IMR-90 (cell line): ENCODE results near the gene GREB1L. TPM values are rescaled to one million over a fixed set of nuclear protein-coding genes. Genes with fewer than 3 reads are reported as not detected.
A peak's percentile ranks its signal among the peaks of the same experiment; 100 is the strongest.

ENCODE experiments used
- ATAC-seq: fragments of 200-7000 bp; cut with Tn5 transposase; 2 replicates; pipeline ENCODE4 v1.9.1; 2020; ENCODE audit warnings: low read depth, mild to moderate bottlenecking, moderate library complexity
- BruUV-seq: library from RNA; stranded (reverse); fragments of 400-500 nt; replicated peaks from 2 replicates; lab custom pipeline; 2021; lab: Mats Ljungman, UMichigan
- CTCF ChIA-PET: fragments of 300-600 bp; formaldehyde crosslinking; extraction: SDS; loops from one replicate; lab custom pipeline; 2021; ENCODE audit warnings: antibody characterized with exemption; lab: Yijun Ruan, JAX
- POLR2A ChIA-PET: fragments of 300-600 bp; sonication (Branson Sonifier 250); formaldehyde crosslinking; loops from one replicate; lab custom pipeline; 2022; ENCODE audit warnings: antibody characterized with exemption; ENCODE audit not compliant: unreplicated experiment; lab: Charles Lee
- DNase-seq: peaks from one replicate; pipeline ENCODE4 v3.0.0; 2013
- H2AFZ ChIP-seq: replicated peaks from 2 replicates; pipeline ENCODE3; 2013; ENCODE audit warnings: low read length, mild to moderate bottlenecking; ENCODE audit not compliant: poor library complexity
- H2AK5ac ChIP-seq: 2 replicates; pipeline ENCODE4 v1.6.1; 2013; ENCODE audit warnings: low read depth, low read length, inconsistent platforms
- H2AK9ac ChIP-seq: replicated peaks from 2 replicates; pipeline ENCODE3; 2013; ENCODE audit warnings: mild to moderate bottlenecking, low read depth, low read length, moderate library complexity; ENCODE audit not compliant: poor library complexity
- H2BK120ac ChIP-seq: 2 replicates; pipeline ENCODE4 v1.6.1; 2013; ENCODE audit warnings: low read depth, low read length, inconsistent platforms
- H2BK15ac ChIP-seq: 3 replicates; pipeline ENCODE4 v1.6.1; 2013; ENCODE audit warnings: low read depth, low read length, inconsistent platforms
- H2BK20ac ChIP-seq: 2 replicates; pipeline ENCODE4 v1.6.1; 2013; ENCODE audit warnings: low read depth, mild to moderate bottlenecking, inconsistent platforms, low read length, moderate library complexity
- H2BK5ac ChIP-seq: 2 replicates; pipeline ENCODE4 v1.6.1; 2013; ENCODE audit warnings: mild to moderate bottlenecking, low read depth, low read length, inconsistent platforms; ENCODE audit not compliant: poor library complexity, severe bottlenecking
- H3K14ac ChIP-seq: replicated peaks from 2 replicates; pipeline ENCODE4 v1.6.1; 2013; ENCODE audit warnings: low read depth, low read length, inconsistent platforms
- H3K18ac ChIP-seq: 2 replicates; pipeline ENCODE4 v1.6.1; 2013; ENCODE audit warnings: low read depth, low read length, control low read depth
- H3K23ac ChIP-seq: 2 replicates; pipeline ENCODE4 v1.6.1; 2013; ENCODE audit warnings: low read depth, low read length, inconsistent platforms
- H3K27ac ChIP-seq: 2 replicates; pipeline ENCODE4 v1.5.1; 2013; ENCODE audit warnings: mild to moderate bottlenecking, control low read depth, low read length; ENCODE audit not compliant: insufficient read depth
- H3K27me3 ChIP-seq: 2 replicates; pipeline ENCODE4 v1.6.1; 2013; ENCODE audit warnings: low read length; ENCODE audit not compliant: control insufficient read depth, insufficient read depth
- H3K36me3 ChIP-seq: 2 replicates; pipeline ENCODE4 v1.6.1; 2013; ENCODE audit warnings: low read length, mixed read lengths; ENCODE audit not compliant: control insufficient read depth, insufficient read depth
- H3K4ac ChIP-seq: 2 replicates; pipeline ENCODE4 v1.6.1; 2013; ENCODE audit warnings: low read depth, low read length, inconsistent platforms
- H3K4me1 ChIP-seq: 2 replicates; pipeline ENCODE4 v1.6.1; 2013; ENCODE audit warnings: low read length, mixed read lengths; ENCODE audit not compliant: control insufficient read depth, insufficient read depth
- H3K4me2 ChIP-seq: 2 replicates; pipeline ENCODE4 v1.6.1; 2013; ENCODE audit warnings: low read depth, mild to moderate bottlenecking, control low read depth, low read length, moderate library complexity
- H3K4me3 ChIP-seq: 2 replicates; pipeline ENCODE4 v1.5.1; 2013; ENCODE audit warnings: low read depth, mild to moderate bottlenecking, control low read depth, low read length, moderate library complexity; ENCODE audit not compliant: insufficient read depth
- H3K56ac ChIP-seq: 2 replicates; pipeline ENCODE4 v1.6.1; 2013; ENCODE audit warnings: low read length, inconsistent platforms; ENCODE audit not compliant: insufficient read depth; ENCODE audit errors: extremely low read depth
- H3K79me1 ChIP-seq, 2 experiments: 2 replicates each; pipeline ENCODE4 v1.6.1; 2013; ENCODE audit warnings: low read length in 2 of 2, inconsistent platforms in 1 of 2, low read depth in 1 of 2
- H3K9ac ChIP-seq: 2 replicates; pipeline ENCODE4 v1.6.1; 2013; ENCODE audit warnings: low read depth, low read length, control low read depth
- H3K9me1 ChIP-seq: 2 replicates; pipeline ENCODE4 v1.6.1; 2013; ENCODE audit warnings: low read length, inconsistent platforms; ENCODE audit not compliant: insufficient read depth
- H3K9me3 ChIP-seq: 2 replicates; pipeline ENCODE4 v1.6.1; 2013; ENCODE audit warnings: low read length; ENCODE audit not compliant: control insufficient read depth, insufficient read depth
- H4K20me1 ChIP-seq: 2 replicates; pipeline ENCODE4 v1.6.1; 2013; ENCODE audit warnings: low read length, inconsistent platforms; ENCODE audit not compliant: insufficient read depth
- H4K5ac ChIP-seq: 2 replicates; pipeline ENCODE4 v1.6.1; 2013; ENCODE audit warnings: mild to moderate bottlenecking, low read depth, low read length, control low read depth
- H4K8ac ChIP-seq, 2 experiments: 2 replicates each; pipeline ENCODE4 v1.6.1; 2013; ENCODE audit warnings: low read depth in 2 of 2, low read length in 2 of 2, control low read depth in 1 of 2, inconsistent platforms in 1 of 2
- H4K91ac ChIP-seq: 2 replicates; pipeline ENCODE4 v1.6.1; 2013; ENCODE audit warnings: low read depth, low read length, inconsistent platforms; ENCODE audit not compliant: insufficient read depth
- MAZ ChIP-seq: IDR thresholded peaks from 2 replicates; pipeline ENCODE4 v1.6.1; 2012; ENCODE audit warnings: low read depth, mild to moderate bottlenecking, low read length, improper control_type of control experiment, moderate library complexity, borderline replicate concordance
- NFE2L2 ChIP-seq: fragments of 150-350 bp; IDR thresholded peaks from 2 replicates; pipeline ENCODE4 v1.6.1; 2016; ENCODE audit warnings: low read depth, mild to moderate bottlenecking, low read length
- RAD21 ChIP-seq: IDR thresholded peaks from 2 replicates; pipeline ENCODE4 v1.6.1; 2012; ENCODE audit warnings: low read length, improper control_type of control experiment
- RCOR1 ChIP-seq: IDR thresholded peaks from 2 replicates; pipeline ENCODE4 v1.6.1; 2012; ENCODE audit warnings: mild to moderate bottlenecking, low read length, improper control_type of control experiment; ENCODE audit not compliant: insufficient replicate concordance
- RFX5 ChIP-seq: IDR thresholded peaks from 2 replicates; pipeline ENCODE4 v1.8.0; 2012; ENCODE audit warnings: low read depth, mild to moderate bottlenecking, low read length, moderate library complexity
- SMC3 ChIP-seq: fragments of 150-350 bp; IDR thresholded peaks from 2 replicates; pipeline ENCODE4 v1.6.1; 2016; ENCODE audit warnings: low read depth, mild to moderate bottlenecking, antibody characterized with exemption, low read length, moderate library complexity
- WGBS, 2 experiments: methylation state at CpG; one replicate each; pipeline versions ENCODE4 v1.1.5 to v1.1.7; 2013; ENCODE audit warnings: missing lambda C conversion rate in 2 of 2; ENCODE audit not compliant: insufficient read length in 1 of 2; ENCODE audit errors: extremely low coverage in 2 of 2; 5-methylcytosine and 5-hydroxymethylcytosine counted together
- dilution Hi-C: fragments of 300-500 bp; cut with HindIII; formaldehyde crosslinking; loops from one replicate; pipeline ENCODE4 v1.14.3; 2018; ENCODE audit warnings: low sequenced_read_pairs; ENCODE audit not compliant: unreplicated experiment
- in situ Hi-C: fragments of 300-500 bp; cut with MboI; formaldehyde crosslinking; loops from 3 replicates; pipeline ENCODE4 v1.14.3; 2019; ENCODE audit warnings: low sequenced_read_pairs, inconsistent platforms, mixed read lengths
- intact Hi-C: fragments of 100-400 bp; cut with micrococcal nuclease; formaldehyde crosslinking; loops from 2 replicates; pipeline ENCODE4 v1.10.0; 2022
- polyA plus RNA-seq, 3 experiments: library from polyadenylated mRNA; depleted of rRNA; stranded (reverse); fragments of >200 nt; gene quantifications; 2 replicates each; pipeline ENCODE4 v1.2.3, GENCODE V29; 2012; ENCODE audit warnings: low replicate concordance in 1 of 3
- total RNA-seq: library from RNA; depleted of rRNA; stranded (reverse); fragments of >200 nt; gene quantifications from 2 replicates; pipeline ENCODE4 v1.2.3, GENCODE V29; 2012
- TF ChIP-seq, protein P1 (sequence below): conservative IDR thresholded peaks from 2 replicates; pipeline ENCODE4 v1.5.1; 2012; ENCODE audit warnings: mild to moderate bottlenecking, low read depth, low read length, improper control_type of control experiment
- TF ChIP-seq, protein P2 (sequence below): fragments of 150-350 bp; IDR thresholded peaks from 2 replicates; pipeline ENCODE4 v1.6.1; 2017; ENCODE audit warnings: mild to moderate bottlenecking, antibody characterized with exemption, low read length, low read depth

Gene GREB1L
- total and polyA plus RNA-seq, 2 of the 4 experiments (the other 2 are of a cell fraction): under 0.01 to 0.02 TPM

DNA sequence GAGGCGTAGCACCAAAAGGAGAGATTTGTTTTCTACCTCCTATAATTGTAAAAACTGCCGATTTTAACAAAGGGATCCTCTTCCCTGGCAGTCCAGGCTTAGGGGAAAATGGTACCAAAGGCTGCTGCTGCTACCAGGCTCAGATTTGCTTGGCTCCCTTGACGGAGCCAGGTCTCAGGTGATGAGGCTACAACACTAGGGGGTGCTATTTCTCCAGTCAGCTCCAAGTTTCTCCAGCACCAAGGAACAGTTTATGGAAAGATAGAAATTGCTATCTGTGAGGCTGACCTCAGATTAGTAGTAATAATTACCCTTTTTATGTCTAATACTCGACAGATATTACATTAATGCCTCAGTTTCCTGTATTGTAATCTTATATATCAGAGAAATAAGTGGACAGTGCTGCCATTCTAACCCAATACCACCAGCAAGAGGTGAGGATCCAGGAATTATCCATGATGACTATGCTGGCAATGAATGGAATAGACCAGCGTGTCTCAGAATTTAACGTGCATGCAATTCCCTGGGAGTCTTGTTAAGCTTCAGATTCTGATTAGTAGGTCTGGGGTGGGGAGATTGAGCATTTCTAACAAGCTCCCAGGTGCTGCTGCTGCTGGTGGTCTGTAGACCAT lies 247.2 kb downstream of the GREB1L start:
- dilution Hi-C loops: no loop called here
- Histone ChIP-seq H3K4me2 (no peak overlapping the region), H3K9ac (no peak overlapping the region), H2AK9ac (no peak overlapping the region), H2BK15ac (no peak overlapping the region), H3K14ac (no peak overlapping the region), H3K4me3 (no peak overlapping the region), H3K23ac (no peak overlapping the region), H2BK120ac (no peak overlapping the region), H4K20me1 (no peaks in the 10 kb centered on the region), H3K79me1 (no peaks in the 10 kb centered on the region), H4K91ac (no peak overlapping the region), H3K9me3 (no peaks in the 10 kb centered on the region), H2AFZ (peak overlapping the region; percentile 6), H2BK20ac (no peak overlapping the region), H3K56ac (no peak overlapping the region), H3K18ac (no peak overlapping the region), H4K5ac (no peak overlapping the region), H3K9me1 (no peaks in the 10 kb centered on the region), H3K4me1 (0 out of 2 replicates have a peak, but pooled peaks cover 2% of the 10 kb centered on the region), H3K4ac (no peak overlapping the region), H2BK5ac (no peak overlapping the region), H3K27ac (no peak overlapping the region), H4K8ac (no peak overlapping the region), H3K36me3 (no peaks in the 10 kb centered on the region), H3K27me3 (no peaks in the 10 kb centered on the region), H2AK5ac (no peak overlapping the region)
- in situ Hi-C loops: loop anchor here (25.0 kb wide), 1 partner anchor 473 kb away; no protein-coding TSS in a partner anchor
- ATAC-seq: peak; percentile 77
- TF ChIP-seq, protein P1, sequence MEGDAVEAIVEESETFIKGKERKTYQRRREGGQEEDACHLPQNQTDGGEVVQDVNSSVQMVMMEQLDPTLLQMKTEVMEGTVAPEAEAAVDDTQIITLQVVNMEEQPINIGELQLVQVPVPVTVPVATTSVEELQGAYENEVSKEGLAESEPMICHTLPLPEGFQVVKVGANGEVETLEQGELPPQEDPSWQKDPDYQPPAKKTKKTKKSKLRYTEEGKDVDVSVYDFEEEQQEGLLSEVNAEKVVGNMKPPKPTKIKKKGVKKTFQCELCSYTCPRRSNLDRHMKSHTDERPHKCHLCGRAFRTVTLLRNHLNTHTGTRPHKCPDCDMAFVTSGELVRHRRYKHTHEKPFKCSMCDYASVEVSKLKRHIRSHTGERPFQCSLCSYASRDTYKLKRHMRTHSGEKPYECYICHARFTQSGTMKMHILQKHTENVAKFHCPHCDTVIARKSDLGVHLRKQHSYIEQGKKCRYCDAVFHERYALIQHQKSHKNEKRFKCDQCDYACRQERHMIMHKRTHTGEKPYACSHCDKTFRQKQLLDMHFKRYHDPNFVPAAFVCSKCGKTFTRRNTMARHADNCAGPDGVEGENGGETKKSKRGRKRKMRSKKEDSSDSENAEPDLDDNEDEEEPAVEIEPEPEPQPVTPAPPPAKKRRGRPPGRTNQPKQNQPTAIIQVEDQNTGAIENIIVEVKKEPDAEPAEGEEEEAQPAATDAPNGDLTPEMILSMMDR: peak; percentile 76
- TF ChIP-seq, protein P2, sequence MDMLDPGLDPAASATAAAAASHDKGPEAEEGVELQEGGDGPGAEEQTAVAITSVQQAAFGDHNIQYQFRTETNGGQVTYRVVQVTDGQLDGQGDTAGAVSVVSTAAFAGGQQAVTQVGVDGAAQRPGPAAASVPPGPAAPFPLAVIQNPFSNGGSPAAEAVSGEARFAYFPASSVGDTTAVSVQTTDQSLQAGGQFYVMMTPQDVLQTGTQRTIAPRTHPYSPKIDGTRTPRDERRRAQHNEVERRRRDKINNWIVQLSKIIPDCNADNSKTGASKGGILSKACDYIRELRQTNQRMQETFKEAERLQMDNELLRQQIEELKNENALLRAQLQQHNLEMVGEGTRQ: no peak
- TF ChIP-seq MAZ: no peak
- TF ChIP-seq NFE2L2: no peak
- no peak for TF ChIP-seq RCOR1
- TF ChIP-seq RAD21: peak; percentile 71
- TF ChIP-seq RFX5: no peak
- peak; percentile 49 for TF ChIP-seq SMC3
- ChIA-PET CTCF (interaction anchor here (0.9 to 1.6 kb wide), 4 partner anchors 10 to 112 kb away, joined by 3 to 5 read pairs (median 4); partner anchors contain the start of gene ESCO1), POLR2A (no interaction called here)
- no TSS peak for BruUV-seq
- WGBS, 2 experiments: 37% methylated on average over 2 of the region's 6 CpGs; no CpG with 5 or more reads in 1 of the 2 experiments
- intact Hi-C loops: loop anchor here (1.0 to 5.0 kb wide), 4 partner anchors 111 to 467 kb away; partner anchors contain the start of genes ABHD3 and ESCO1
- peak; percentile 66 for DNase-seq
